NCI-H345 (cell line): ENCODE results near the gene MLLT3.

ENCODE experiments used
- DNase-seq: peaks from one replicate; lab custom pipeline; 2025; lab: John Stamatoyannopoulos, UW

The MLLT3 gene

DNA sequence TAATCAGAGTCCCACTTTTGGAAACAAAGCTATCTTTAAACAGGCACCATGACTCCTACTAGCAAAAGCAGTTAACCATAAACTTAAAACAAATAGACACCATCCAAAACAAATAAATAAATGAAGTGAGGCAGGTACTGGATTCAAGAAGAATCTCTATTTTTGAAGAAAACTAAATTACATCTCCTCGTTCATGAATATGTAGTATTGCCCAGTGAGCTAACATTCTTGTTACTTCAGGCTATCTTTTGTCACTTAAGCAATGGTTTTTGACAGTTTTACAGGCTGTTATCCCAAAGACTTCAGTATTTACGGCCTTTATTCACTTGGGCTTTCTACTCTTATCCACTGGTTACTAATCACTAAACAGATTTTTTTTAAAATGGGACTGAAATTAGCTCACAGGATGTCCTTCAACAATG is 242.5 kb downstream of the MLLT3 start:
- DNase-seq, result no peak

GRCh38 chr9:20378851-20379250 is 243.4 kb downstream of the MLLT3 start:
- DNase-seq, result no peak

GRCh38 chr9:20377790-20378189 is 244.5 kb downstream of the MLLT3 start:
- DNase-seq, result no peak

- no peak for DNase-seq
Observed at GRCh38 chr9:20376731-20377375, 245.4 kb downstream of the MLLT3 start.

DNA sequence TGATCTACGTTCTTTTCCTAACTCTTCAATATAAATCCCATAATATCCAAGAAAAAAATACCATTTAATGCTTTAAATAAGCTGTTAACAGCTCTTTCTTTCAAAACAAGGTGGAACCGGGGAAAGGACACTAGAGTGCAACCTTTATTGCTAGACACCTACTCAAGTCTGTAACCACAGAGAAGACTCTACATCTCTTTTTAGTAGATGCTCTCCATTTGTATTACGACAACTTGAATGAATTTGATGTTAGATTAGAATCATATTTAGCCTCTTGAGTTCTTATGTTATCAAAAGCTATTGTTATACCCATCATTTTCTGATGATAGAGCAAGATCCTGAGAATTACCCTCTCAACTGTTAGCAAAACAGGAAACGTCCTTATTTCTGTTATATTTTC is 246.3 kb downstream of the MLLT3 start:
- DNase-seq, result no peak

GRCh38 chr9:20373263-20373662 is 249.0 kb downstream of the MLLT3 start:
- DNase-seq, result no peak

- no peak for DNase-seq
Observed at GRCh38 chr9:20369391-20369790, 252.9 kb downstream of the MLLT3 start.

GRCh38 chr9:20367855-20368254 is 254.4 kb downstream of the MLLT3 start:
- no peak for DNase-seq

GRCh38 chr9:20364959-20365358 is 257.3 kb downstream of the MLLT3 start:
- DNase-seq, result no peak

DNA sequence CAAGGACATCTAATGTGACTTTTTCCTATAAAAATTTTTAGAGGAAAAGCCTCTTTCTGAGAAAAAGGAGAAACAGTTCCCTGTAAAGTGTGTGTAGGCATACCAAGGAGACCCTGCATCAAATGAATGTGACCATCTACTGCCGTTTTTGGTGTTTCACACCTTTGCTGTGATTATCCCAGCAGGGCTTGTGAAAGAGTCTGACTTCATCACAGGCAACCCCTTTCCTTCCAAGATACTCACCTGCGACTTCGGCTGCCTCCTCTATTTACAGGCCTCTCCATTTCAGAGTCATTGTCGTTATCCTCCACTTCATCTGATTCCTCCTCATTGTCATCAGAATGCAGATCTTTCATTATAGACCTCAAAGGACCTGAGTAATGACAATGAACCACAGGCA is 259.1 kb downstream of the MLLT3 start:
- DNase-seq, result no peak

- no peak for DNase-seq
Observed at GRCh38 chr9:20361656-20362570, 260.4 kb downstream of the MLLT3 start.

- DNase-seq, result no peak
Observed at GRCh38 chr9:20361229-20361628, 261.1 kb downstream of the MLLT3 start.

DNA sequence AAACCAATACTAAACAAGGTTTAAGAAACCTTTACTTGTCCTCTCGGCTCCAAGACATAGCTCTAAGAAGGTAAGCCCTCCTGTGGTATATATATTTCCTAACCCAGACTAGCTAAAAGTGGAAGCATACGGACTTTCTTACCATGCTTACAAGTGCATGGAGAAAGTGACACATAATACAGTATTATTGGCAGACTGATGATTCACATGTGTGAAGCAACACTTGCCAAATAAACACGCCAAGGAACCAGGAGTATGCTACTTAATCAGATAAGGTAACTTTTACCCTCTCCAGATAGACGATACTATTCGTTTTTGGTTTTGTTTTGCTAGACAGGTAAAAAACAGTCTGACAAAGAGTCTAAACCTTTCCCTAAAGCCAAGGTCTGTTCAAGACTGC is 264.1 kb downstream of the MLLT3 start:
- no peak for DNase-seq

DNA sequence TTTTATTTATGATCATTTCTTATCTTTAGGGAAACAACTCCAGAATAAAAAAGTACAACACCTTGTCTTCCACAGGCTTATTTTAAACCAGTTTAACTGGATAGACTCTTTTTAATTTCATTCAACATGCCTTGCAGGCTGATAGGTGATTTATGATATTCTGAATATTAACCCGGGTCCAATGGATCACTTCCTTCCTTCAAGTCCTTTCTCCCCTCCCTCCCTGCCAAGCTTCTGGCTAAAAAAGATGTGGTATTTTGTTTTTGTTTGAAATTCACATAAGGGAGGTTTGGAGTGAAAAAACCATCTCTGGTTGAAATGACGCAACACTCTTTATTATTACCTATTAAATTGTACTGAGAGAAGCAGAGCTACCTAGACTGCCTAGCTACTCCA is 265.3 kb downstream of the MLLT3 start:
- no peak for DNase-seq

GRCh38 chr9:20356403-20357036 is 265.8 kb downstream of the MLLT3 start:
- DNase-seq, result peak; percentile 29

DNA sequence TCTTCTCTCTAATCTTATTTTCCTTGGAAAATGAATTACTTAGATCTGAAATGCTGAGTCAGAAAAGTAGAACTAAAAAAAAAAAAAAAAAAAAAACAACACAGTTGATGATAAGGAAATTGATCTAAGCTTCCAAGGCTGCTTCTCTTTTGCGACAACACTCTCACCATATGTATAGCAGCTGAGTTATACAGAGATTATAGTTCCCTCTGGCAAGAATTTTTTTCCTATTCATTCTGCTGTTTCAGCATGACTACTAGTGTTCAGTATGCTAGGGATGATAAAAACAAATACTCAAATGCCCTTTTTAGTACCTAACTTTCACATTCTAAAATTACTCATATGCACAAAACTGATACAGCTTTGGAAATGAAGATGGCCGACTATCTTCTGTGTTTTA is 267.3 kb downstream of the MLLT3 start:
- no peak for DNase-seq

GRCh38 chr9:20353931-20354652 is 268.2 kb downstream of the MLLT3 start:
- DNase-seq, result no peak

DNA sequence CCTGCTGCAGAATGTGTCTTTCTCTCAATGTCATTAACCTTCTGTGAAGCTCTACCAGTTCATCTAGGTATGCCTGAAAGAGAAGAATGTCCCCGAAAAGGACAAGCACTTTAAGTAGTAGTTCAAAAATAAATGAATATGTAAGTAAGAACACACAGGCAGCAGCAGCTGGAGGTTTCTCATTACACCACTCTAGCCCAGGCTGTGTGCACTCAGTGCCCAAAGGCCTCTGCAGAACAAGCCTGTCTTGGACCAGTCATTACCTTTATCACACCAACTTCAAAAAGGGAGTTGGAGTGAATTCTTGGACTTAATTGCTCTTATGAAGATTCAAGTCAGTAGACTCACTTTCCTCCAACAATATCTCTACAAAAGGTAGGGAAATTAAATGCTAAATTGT is 268.8 kb downstream of the MLLT3 start:
- no peak for DNase-seq

DNA sequence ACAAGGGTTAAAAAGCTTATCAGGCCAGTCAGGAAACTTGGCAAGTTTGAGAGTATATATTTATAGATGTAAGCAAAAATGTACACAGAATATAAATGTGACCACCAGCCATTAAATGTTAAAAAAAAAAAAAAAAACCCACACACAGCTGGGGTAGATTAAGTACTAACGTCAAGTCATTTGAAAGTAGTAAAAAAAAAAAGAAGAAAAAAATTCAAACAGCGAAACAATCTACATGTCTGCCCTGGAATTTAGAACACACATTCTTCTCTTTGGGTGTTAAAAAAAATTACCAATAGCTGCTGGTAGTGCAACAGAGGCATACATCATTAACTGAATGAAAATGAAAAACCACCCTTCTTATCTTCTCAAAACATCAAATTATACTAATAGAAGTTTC is 269.7 kb downstream of the MLLT3 start:
- DNase-seq, result no peak

- DNase-seq, result no peak
Observed at GRCh38 chr9:20351715-20352114, 270.6 kb downstream of the MLLT3 start.

DNA sequence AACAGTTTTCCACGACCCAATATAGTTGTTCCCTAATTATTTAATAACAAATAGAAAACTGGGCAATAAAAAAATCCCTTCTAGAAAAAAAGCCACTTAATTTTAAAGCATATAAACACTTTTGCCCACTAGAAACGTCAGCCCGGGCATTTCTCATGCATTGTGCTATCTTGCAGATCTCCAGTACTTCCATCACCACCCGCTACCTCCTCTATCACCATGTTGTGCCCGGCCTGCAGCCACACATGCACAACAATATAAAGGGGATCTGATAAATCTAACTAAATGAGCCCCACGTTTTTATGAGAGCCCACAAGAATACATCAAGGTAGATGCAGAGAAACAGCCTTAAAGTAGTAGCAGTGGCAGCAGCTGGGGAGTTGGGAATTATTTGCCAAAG is 272.7 kb downstream of the MLLT3 start:
- no peak for DNase-seq

DNA sequence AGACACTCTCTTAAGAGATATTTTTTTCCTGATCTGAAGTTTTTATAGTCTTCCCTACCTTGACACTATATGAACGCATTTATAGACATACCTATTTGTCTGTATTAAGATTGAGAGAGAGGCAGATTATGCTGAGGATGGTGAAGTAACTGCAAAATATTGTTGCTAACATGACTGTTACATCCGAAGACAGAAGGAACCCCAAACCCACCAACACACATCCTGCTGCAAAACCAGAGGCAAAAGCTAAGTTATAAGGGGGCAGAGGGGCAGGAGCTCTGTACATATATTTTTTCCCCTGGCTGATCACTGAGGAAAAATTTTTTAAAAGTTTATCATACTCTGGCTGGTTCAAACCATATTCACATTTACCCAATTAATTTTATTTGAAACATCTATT is 279.0 kb downstream of the MLLT3 start:
- DNase-seq, result no peak
